MM.1S (cell line): ENCODE data around the gene ADGRF1.

Experiments used
- CTCF ChIP-seq: fragments of 300-600 bp; sonication (generic); IDR thresholded peaks from 2 replicates; pipeline ENCODE4 v1.5.1; 2016; ENCODE audit warnings: antibody characterized with exemption, low read length, mixed read lengths
- EZH2 ChIP-seq: fragments of 300-600 bp; sonication (generic); optimal IDR thresholded peaks from 2 replicates; pipeline ENCODE3; 2017; ENCODE audit warnings: low read depth, mild to moderate bottlenecking, antibody characterized with exemption, low read length, mixed read lengths

GRCh38 chr6:46969206-46969605 is 72.9 kb downstream of the ADGRF1 start:
- TF ChIP-seq CTCF = no peak
- no peak for TF ChIP-seq EZH2
